Osteoblast (primary cell): Measurements from ENCODE around the gene CRYGA. TPM values are rescaled to one million over a fixed set of nuclear protein-coding genes. Genes with fewer than 3 reads are reported as not detected.
A peak's percentile ranks its signal among the peaks of the same experiment; 100 is the strongest.

Source experiments
- DNase-seq: peaks from one replicate; pipeline ENCODE4 v3.0.0; 2011; ENCODE audit warnings: low spot score, mixed read lengths; ENCODE audit not compliant: insufficient read length; ENCODE audit errors: missing footprints
- H2AFZ ChIP-seq: 2 replicates; pipeline ENCODE4 v1.6.0; 2011; ENCODE audit warnings: mild to moderate bottlenecking, low read length
- H3K27ac ChIP-seq: 2 replicates; pipeline ENCODE4 v1.5.1; 2011; ENCODE audit warnings: mild to moderate bottlenecking, low read depth, low read length, moderate library complexity
- H3K27me3 ChIP-seq: 2 replicates; pipeline ENCODE4 v1.6.0; 2012; ENCODE audit warnings: mild to moderate bottlenecking, control low read depth, inconsistent platforms, low read length, moderate library complexity; ENCODE audit not compliant: insufficient read depth
- H3K36me3 ChIP-seq: 2 replicates; pipeline ENCODE4 v1.5.1; 2011; ENCODE audit warnings: mild to moderate bottlenecking, low read length, control low read depth, moderate library complexity; ENCODE audit not compliant: insufficient read depth
- H3K4me1 ChIP-seq: 2 replicates; pipeline ENCODE4 v1.5.1; 2011; ENCODE audit warnings: mild to moderate bottlenecking, low read length, control low read depth, moderate library complexity; ENCODE audit not compliant: insufficient read depth
- H3K4me2 ChIP-seq: 2 replicates; pipeline ENCODE4 v1.6.0; 2011; ENCODE audit warnings: mild to moderate bottlenecking, low read length; ENCODE audit not compliant: insufficient read depth
- H3K4me3 ChIP-seq: fragments of 200-600 bp; sonication (generic); 3 replicates; pipeline ENCODE4 v1.5.1; 2012; ENCODE audit warnings: mild to moderate bottlenecking, low read length, inconsistent platforms; ENCODE audit not compliant: insufficient read depth
- H3K79me2 ChIP-seq: 2 replicates; pipeline ENCODE4 v1.6.0; 2012; ENCODE audit warnings: mild to moderate bottlenecking, low read length, control low read depth, inconsistent platforms; ENCODE audit not compliant: insufficient read depth
- H3K9me3 ChIP-seq: 2 replicates; pipeline ENCODE4 v1.5.1; 2011; ENCODE audit warnings: low read depth, low read length, control low read depth
- H4K20me1 ChIP-seq: 2 replicates; pipeline ENCODE4 v1.6.0; 2012; ENCODE audit warnings: mild to moderate bottlenecking, low read length, control low read depth; ENCODE audit not compliant: insufficient read depth
- total RNA-seq: library from RNA; depleted of rRNA; stranded (reverse); fragments of >200 nt; gene quantifications from 2 replicates; pipeline ENCODE4 v1.2.3, GENCODE V29; 2012
- TF ChIP-seq, protein P1 (sequence below): IDR thresholded peaks from 2 replicates; pipeline ENCODE4 v1.5.1; 2011; ENCODE audit warnings: mild to moderate bottlenecking, low read depth, low read length, moderate library complexity; ENCODE audit errors: extremely low read depth

Gene CRYGA
- total RNA-seq, 1 donor: not detected

- no peaks in the 10 kb centered on the region for H3K79me2 ChIP-seq
- no peak overlapping the region for H3K27ac ChIP-seq
- H3K4me2 ChIP-seq: no peak overlapping the region
- no peaks in the 10 kb centered on the region for H3K27me3 ChIP-seq
- DNase-seq: no peak
- H2AFZ ChIP-seq: no peak overlapping the region
- H4K20me1 ChIP-seq: no peaks in the 10 kb centered on the region
- H3K4me1 ChIP-seq: no peaks in the 10 kb centered on the region
- no peaks in the 10 kb centered on the region for H3K9me3 ChIP-seq
- H3K4me3 ChIP-seq: no peak overlapping the region
- TF ChIP-seq, protein P1, sequence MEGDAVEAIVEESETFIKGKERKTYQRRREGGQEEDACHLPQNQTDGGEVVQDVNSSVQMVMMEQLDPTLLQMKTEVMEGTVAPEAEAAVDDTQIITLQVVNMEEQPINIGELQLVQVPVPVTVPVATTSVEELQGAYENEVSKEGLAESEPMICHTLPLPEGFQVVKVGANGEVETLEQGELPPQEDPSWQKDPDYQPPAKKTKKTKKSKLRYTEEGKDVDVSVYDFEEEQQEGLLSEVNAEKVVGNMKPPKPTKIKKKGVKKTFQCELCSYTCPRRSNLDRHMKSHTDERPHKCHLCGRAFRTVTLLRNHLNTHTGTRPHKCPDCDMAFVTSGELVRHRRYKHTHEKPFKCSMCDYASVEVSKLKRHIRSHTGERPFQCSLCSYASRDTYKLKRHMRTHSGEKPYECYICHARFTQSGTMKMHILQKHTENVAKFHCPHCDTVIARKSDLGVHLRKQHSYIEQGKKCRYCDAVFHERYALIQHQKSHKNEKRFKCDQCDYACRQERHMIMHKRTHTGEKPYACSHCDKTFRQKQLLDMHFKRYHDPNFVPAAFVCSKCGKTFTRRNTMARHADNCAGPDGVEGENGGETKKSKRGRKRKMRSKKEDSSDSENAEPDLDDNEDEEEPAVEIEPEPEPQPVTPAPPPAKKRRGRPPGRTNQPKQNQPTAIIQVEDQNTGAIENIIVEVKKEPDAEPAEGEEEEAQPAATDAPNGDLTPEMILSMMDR: peak; percentile 32
- H3K36me3 ChIP-seq: no peaks in the 10 kb centered on the region
Measured at GRCh38 chr2:208148803-208149202, 14.6 kb downstream of the CRYGA start.

DNA sequence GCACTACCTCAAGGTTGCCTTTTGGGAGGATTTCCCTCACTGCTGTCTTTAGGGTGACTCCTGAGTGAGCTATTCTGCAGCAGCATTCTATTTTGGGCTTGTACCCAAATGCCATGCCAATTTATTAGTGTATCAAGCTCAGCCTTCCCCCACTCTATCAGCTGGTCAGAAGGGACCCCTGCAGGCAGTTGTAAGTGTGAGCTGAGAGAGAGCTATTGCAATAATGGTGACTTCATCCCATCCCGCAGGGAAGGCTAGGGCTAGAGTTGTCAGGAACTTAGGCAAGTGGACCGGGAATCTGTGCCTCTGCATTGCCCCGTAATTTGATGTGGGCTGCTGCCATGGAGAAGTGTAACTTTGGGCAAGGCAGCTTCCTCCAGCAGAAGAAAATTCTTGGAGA lies 15.6 kb downstream of the CRYGA start:
- no peak overlapping the region for H3K4me2 ChIP-seq
- no peak overlapping the region for H2AFZ ChIP-seq
- H4K20me1 ChIP-seq: no peaks in the 10 kb centered on the region
- no peaks in the 10 kb centered on the region for H3K4me1 ChIP-seq
- no peaks in the 10 kb centered on the region for H3K9me3 ChIP-seq
- DNase-seq: no peak
- no peak overlapping the region for H3K27ac ChIP-seq
- no peaks in the 10 kb centered on the region for H3K27me3 ChIP-seq
- no peak overlapping the region for H3K4me3 ChIP-seq
- TF ChIP-seq, protein P1: no peak
- H3K36me3 ChIP-seq: no peaks in the 10 kb centered on the region
- no peaks in the 10 kb centered on the region for H3K79me2 ChIP-seq

DNA sequence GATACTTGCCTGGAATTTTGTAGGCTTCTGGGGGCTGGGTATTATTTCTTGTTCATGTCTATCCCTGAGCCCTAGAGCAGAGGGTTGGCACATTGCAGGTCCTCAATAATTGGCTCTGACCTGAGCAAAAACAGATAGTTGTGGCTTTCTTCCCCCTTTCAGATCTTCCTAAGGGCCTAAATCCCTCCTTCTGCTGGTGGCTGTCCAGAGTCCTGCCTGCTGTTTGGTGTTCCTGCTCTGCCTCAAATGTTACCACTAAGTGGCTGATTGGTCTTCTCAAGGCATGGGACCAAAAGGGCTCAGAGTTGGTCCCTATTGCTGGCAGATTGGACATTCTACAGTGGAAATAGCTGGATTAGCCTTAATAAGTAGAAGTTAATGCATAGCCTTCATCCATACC lies 16.4 kb downstream of the CRYGA start:
- no peaks in the 10 kb centered on the region for H4K20me1 ChIP-seq
- no peaks in the 10 kb centered on the region for H3K79me2 ChIP-seq
- H2AFZ ChIP-seq: no peak overlapping the region
- no peak overlapping the region for H3K4me2 ChIP-seq
- DNase-seq: no peak
- H3K27ac ChIP-seq: no peak overlapping the region
- H3K9me3 ChIP-seq: no peaks in the 10 kb centered on the region
- no peak overlapping the region for H3K4me3 ChIP-seq
- no peaks in the 10 kb centered on the region for H3K36me3 ChIP-seq
- no peaks in the 10 kb centered on the region for H3K4me1 ChIP-seq
- H3K27me3 ChIP-seq: no peaks in the 10 kb centered on the region
- TF ChIP-seq, protein P1: no peak

- TF ChIP-seq, protein P1: no peak
- no peak for DNase-seq
Measured at GRCh38 chr2:208146006-208146405, 17.4 kb downstream of the CRYGA start, which contains the start of gene CRYGB. TSS of gene CRYGB (minus strand) at chr2:208146158. CDS start at chr2:208146120, 38 bp downstream.

More at GRCh38 chr2:208146006-208146405, 17.4 kb downstream of the CRYGA start, which contains the start of gene CRYGB:
- no peaks in the 10 kb centered on the region for H3K36me3 ChIP-seq
- no peaks in the 10 kb centered on the region for H3K4me1 ChIP-seq
- no peaks in the 10 kb centered on the region for H3K79me2 ChIP-seq
- H3K27ac ChIP-seq: no peak within 1 kb of the TSS
- no peaks in the 10 kb centered on the region for H3K9me3 ChIP-seq
- H4K20me1 ChIP-seq: no peaks in the 10 kb centered on the region
- no peak within 1 kb of the TSS for H2AFZ ChIP-seq
- no peaks in the 10 kb centered on the region for H3K27me3 ChIP-seq
- no peak within 1 kb of the TSS for H3K4me2 ChIP-seq
- H3K4me3 ChIP-seq: no peak within 1 kb of the TSS
